ENCODE results near the gene VHLL. TPM values are rescaled to one million over a fixed set of nuclear protein-coding genes. Genes with fewer than 3 reads are reported as not detected.
A peak's percentile ranks its signal among the peaks of the same experiment; 100 is the strongest.

Gene VHLL
- total and polyA plus RNA-seq, 2 of the 13 experiments (the other 11 are each of a cell fraction or from before 2014, with no cell fraction given): 0.24 TPM; not detected in 1

DNA sequence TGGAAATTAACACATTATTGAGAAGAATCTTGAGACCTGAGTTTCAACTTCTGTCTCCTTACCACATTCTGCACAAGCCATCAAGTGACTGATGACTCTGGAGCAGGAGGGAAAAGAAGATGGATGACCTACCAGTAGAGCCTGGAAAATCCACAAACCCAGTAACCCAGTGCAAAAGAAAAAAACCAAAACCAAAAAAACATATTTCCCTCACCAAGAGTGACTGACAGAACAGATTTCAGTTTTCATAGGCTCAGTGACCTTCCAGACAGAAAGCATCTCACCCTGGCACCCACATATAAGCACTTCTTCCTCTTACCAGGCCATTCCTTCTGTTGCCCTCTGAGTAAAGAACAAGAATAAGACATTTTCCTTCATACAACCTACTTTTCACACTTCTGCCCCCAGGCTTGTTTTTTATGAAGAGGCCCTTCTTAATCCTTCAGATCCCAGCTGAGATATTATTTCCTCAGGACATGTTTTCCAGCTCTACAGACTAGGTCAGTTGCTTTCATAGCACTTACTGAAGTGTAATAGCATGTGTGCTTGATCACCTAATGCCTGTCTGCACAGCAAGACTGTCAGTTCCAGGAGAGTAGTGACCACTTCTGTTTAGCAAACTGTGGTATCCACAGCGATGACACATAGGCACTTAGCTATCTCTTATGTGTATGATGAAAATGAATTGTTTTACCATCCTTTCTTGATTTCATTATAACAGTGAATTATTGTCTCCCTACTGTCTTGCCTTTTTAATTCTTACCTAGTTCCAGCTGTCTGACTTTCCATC is 43.3 kb upstream of the VHLL start (continued):
- TF ChIP-seq ZNF572 (CRISPR knock-in tag; IDR thresholded peaks at IDR 0.05) (no peak), RORA (CRISPR knock-in tag; IDR thresholded peaks at IDR 0.05) (no peak), ZNF703 (CRISPR knock-in tag; IDR thresholded peaks at IDR 0.05; ENCODE audit: borderline replicate concordance) (no peak), UBTF (CRISPR knock-in tag; IDR thresholded peaks at IDR 0.05) (no peak)

- Histone ChIP-seq H2AFZ (ENCODE audit: low read length) (peak within 1 kb of the TSS; percentile 96), H3K9ac (ENCODE audit: insufficient read depth, low read depth, low read length) (peak within 1 kb of the TSS; percentile 85), H3K9me3 (ENCODE audit: low read length) (no peaks in the 10 kb centered on the region), H3K27ac (ENCODE audit: extremely low read length, insufficient read depth, low read length) (peak within 1 kb of the TSS; percentile 85), H4K20me1 (ENCODE audit: insufficient read depth, low read length) (peaks cover 17% of the 10 kb centered on the region), H3K4me3 (replicated peaks in 1 of 3; ENCODE audit: insufficient read depth in 1 of 3, low read depth in 2 of 3, low read length in 3 of 3) (peak within 1 kb of the TSS; percentile 87 to 94 (median 92)), H3K4me1 (ENCODE audit: insufficient read depth, low read length) (peaks cover 25% of the 10 kb centered on the region), H3K4me2 (ENCODE audit: low read depth, low read length) (peak within 1 kb of the TSS; percentile 88), H3K79me2 (ENCODE audit: insufficient read depth, low read length) (peaks cover 42% of the 10 kb centered on the region), H3K36me3 (replicated peaks in 1 of 2; ENCODE audit: control insufficient read depth in 1 of 2, insufficient read depth in 2 of 2, low read length in 2 of 2) (peaks cover 2 to 25% of the 10 kb centered on the region in 2 experiments; a peak in 3 of 5 replicates), H3K27me3 (ENCODE audit: control insufficient read depth in 1 of 2, insufficient read depth in 2 of 2, low read length in 2 of 2) (no peaks in the 10 kb centered on the region; a peak in 1 of 5 replicates)
- 0% methylated on average over 6 of the region's 47 CpGs for WGBS (ENCODE audit: low lambda C conversion rate)
- in situ Hi-C loops (cut with HindIII; ENCODE audit: extremely low pct_ligation_motif_present, low pct_unique_long_range_greater_than_20kb) (no loop called here), intact Hi-C loops (cut with micrococcal nuclease; ENCODE audit: unreplicated experiment) (loop anchor here (5.0 kb wide), 2 partner anchors 34 to 46 kb away; no protein-coding TSS in a partner anchor)
- CTCF ChIA-PET (ENCODE audit: low intra/inter-chr PET ratio, low total read pairs): no interaction called here
- ATAC-seq: peak; percentile 94
- POLR2A ChIA-PET: interaction anchor here (0.7 to 2.9 kb wide), 9 partner anchors 21 to 220 kb away, joined by 3 to 22 read pairs (median 5); partner anchors contain the start of genes RHBG and SMG5
- DNase-seq (ENCODE audit: low spot score): peak; percentile 99
- FAIRE-seq: peak; percentile 99
- no TSS peak for BruUV-seq (replicated peaks)
- TF ChIP-seq ZFP37 (CRISPR knock-in tag; IDR thresholded peaks at IDR 0.05; ENCODE audit: borderline replicate concordance) (no peak), ZNF12 (CRISPR knock-in tag; IDR thresholded peaks at IDR 0.05) (no peak), MAF1 (CRISPR knock-in tag; IDR thresholded peaks at IDR 0.05; ENCODE audit: borderline replicate concordance) (no peak), GABPA (IDR thresholded peaks at IDR 0.05; ENCODE audit: low read depth, low read length) (peak; percentile 53), GABPA (CRISPR knock-in tag; IDR thresholded peaks at IDR 0.05; ENCODE audit: low read depth) (peak; percentile 85), ARID2 (CRISPR knock-in tag; IDR thresholded peaks at IDR 0.05; ENCODE audit: borderline replicate concordance) (no peak), FOXP4 (CRISPR knock-in tag; IDR thresholded peaks at IDR 0.05) (peak; percentile 23; the same call in 1 of the 2 replicates), MXI1 (IDR thresholded peaks at IDR 0.05; ENCODE audit: borderline replicate concordance, low read depth, low read length) (peak; percentile 89; the same call in 2 of the 3 replicates), TOE1 (CRISPR knock-in tag; IDR thresholded peaks at IDR 0.05) (0 out of 2 replicates have a peak, but pooled peaks have one; percentile 46), CBFB (CRISPR knock-in tag; IDR thresholded peaks at IDR 0.05) (peak; percentile 64)
- TF ChIP-seq, protein P1, sequence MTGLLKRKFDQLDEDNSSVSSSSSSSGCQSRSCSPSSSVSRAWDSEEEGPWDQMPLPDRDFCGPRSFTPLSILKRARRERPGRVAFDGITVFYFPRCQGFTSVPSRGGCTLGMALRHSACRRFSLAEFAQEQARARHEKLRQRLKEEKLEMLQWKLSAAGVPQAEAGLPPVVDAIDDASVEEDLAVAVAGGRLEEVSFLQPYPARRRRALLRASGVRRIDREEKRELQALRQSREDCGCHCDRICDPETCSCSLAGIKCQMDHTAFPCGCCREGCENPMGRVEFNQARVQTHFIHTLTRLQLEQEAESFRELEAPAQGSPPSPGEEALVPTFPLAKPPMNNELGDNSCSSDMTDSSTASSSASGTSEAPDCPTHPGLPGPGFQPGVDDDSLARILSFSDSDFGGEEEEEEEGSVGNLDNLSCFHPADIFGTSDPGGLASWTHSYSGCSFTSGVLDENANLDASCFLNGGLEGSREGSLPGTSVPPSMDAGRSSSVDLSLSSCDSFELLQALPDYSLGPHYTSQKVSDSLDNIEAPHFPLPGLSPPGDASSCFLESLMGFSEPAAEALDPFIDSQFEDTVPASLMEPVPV (CRISPR knock-in tag; IDR thresholded peaks at IDR 0.05): 0 out of 2 replicates have a peak, but pooled peaks have one; percentile 50
Measured at GRCh38 chr1:156338180-156338976, 39.3 kb upstream of the VHLL start, which contains the start of the genes CCT3 and TSACC. TSS of gene CCT3 (minus strand) at chr1:156338292. CDS start at chr1:156338184, 108 bp downstream. TSS of gene TSACC (plus strand) at chr1:156338526. CDS start at chr1:156339758, 1,232 bp downstream.
